HepG2 (cell line): ENCODE data around the gene ATAD3A. TPM values are rescaled to one million over a fixed set of nuclear protein-coding genes. Genes with fewer than 3 reads are reported as not detected.
A peak's percentile ranks its signal among the peaks of the same experiment; 100 is the strongest.

ENCODE experiments used
- CREB1 ChIP-seq, 2 experiments: fragments of 450-650 bp in 1 of 2; IDR thresholded peaks; 2 replicates each; pipeline ENCODE4 v1.6.1; 2016 to 2017; ENCODE audit warnings: control low read depth in 1 of 2, mild to moderate bottlenecking in 1 of 2, missing compliant biosample characterization in 1 of 2, missing genetic modification characterization in 1 of 2
- CREM ChIP-seq, 2 experiments: sonication (generic) in 1 of 2; formaldehyde crosslinking in 1 of 2; IDR thresholded peaks; 2 replicates each; pipeline versions ENCODE4 v1.4.0 to v1.6.1; 2016 to 2020; ENCODE audit warnings: antibody characterized with exemption in 1 of 2, mild to moderate bottlenecking in 1 of 2, missing genetic modification reagents in 1 of 2
- ELF1 ChIP-seq: sonication (generic); formaldehyde crosslinking; IDR thresholded peaks from 2 replicates; pipeline ENCODE4 v1.4.0; 2020; ENCODE audit warnings: missing genetic modification reagents
- KDM4B ChIP-seq: sonication (generic); formaldehyde crosslinking; IDR thresholded peaks from 2 replicates; pipeline ENCODE4 v1.4.0; 2020; ENCODE audit warnings: missing genetic modification reagents
- MXI1 ChIP-seq: IDR thresholded peaks from 3 replicates; pipeline ENCODE4 v1.6.1; 2012; ENCODE audit warnings: low read depth, low read length, inconsistent platforms, borderline replicate concordance
- SP4 ChIP-seq: sonication (generic); formaldehyde crosslinking; IDR thresholded peaks from 2 replicates; pipeline ENCODE4 v1.8.1; 2023; ENCODE audit warnings: mild to moderate bottlenecking, missing genetic modification reagents
- ZNF12 ChIP-seq: sonication (generic); formaldehyde crosslinking; IDR thresholded peaks from 2 replicates; pipeline ENCODE4 v1.5.0; 2020; ENCODE audit warnings: missing genetic modification reagents
- ZNF143 ChIP-seq: sonication (generic); formaldehyde crosslinking; IDR thresholded peaks from 2 replicates; pipeline ENCODE4 v1.4.0; 2020; ENCODE audit warnings: missing genetic modification reagents
- ZNF253 ChIP-seq: sonication (generic); formaldehyde crosslinking; IDR thresholded peaks from 2 replicates; pipeline ENCODE4 v1.8.0; 2022; ENCODE audit warnings: mild to moderate bottlenecking, missing genetic modification reagents, borderline replicate concordance
- ZNF274 ChIP-seq: sonication (generic); formaldehyde crosslinking; IDR thresholded peaks from 2 replicates; pipeline ENCODE4 v1.5.1; 2020; ENCODE audit warnings: mild to moderate bottlenecking, missing genetic modification reagents
- ZNF546 ChIP-seq: sonication (generic); formaldehyde crosslinking; conservative IDR thresholded peaks from 2 replicates; pipeline ENCODE4 v1.8.1; 2023; ENCODE audit warnings: mild to moderate bottlenecking, missing genetic modification reagents
- ZNF652 ChIP-seq: IDR thresholded peaks from 2 replicates; pipeline ENCODE4 v1.6.1; 2016; ENCODE audit warnings: low read depth, borderline replicate concordance
- polyA plus RNA-seq, 8 experiments: library from polyadenylated mRNA; depleted of rRNA in 3 of 8; stranded (reverse) in 7 of 8; unstranded in 1 of 8; fragments of >200 nt; fragmentation: Illumina TruSeq in 4 of 8; extraction: Trizol in 4 of 8; gene quantifications; 2 replicates each; pipeline versions ENCODE4 v1.2.1 to v1.2.3, GENCODE V29; 2011 to 2016; ENCODE audit warnings: low read depth in 4 of 8, missing spikeins in 1 of 8, mixed read lengths in 1 of 8; ENCODE audit not compliant: insufficient read depth in 1 of 8
- total RNA-seq, 5 experiments: library from RNA; depleted of rRNA; stranded (reverse); fragments of >200 nt; fragmentation: Illumina TruSeq; extraction: Trizol; gene quantifications; 2 replicates each; pipeline ENCODE4 v1.2.3, GENCODE V29; 2016; ENCODE audit warnings: low read depth in 1 of 5
- TF ChIP-seq, protein P1 (sequence below): sonication (generic); formaldehyde crosslinking; IDR thresholded peaks from 2 replicates; pipeline ENCODE4 v1.8.0; 2022; ENCODE audit warnings: mild to moderate bottlenecking, missing genetic modification reagents
- TF ChIP-seq, protein P2 (sequence below): sonication (generic); formaldehyde crosslinking; IDR thresholded peaks from 2 replicates; pipeline ENCODE4 v1.8.0; 2022; ENCODE audit warnings: mild to moderate bottlenecking, missing genetic modification reagents, borderline replicate concordance
- TF ChIP-seq, protein P3 (sequence below): sonication (generic); formaldehyde crosslinking; IDR thresholded peaks from 2 replicates; pipeline ENCODE4 v1.4.0; 2020; ENCODE audit warnings: missing genetic modification reagents
- TF ChIP-seq, protein P4 (sequence below): sonication (generic); formaldehyde crosslinking; IDR thresholded peaks from 2 replicates; pipeline ENCODE4 v1.4.0; 2020; ENCODE audit warnings: missing genetic modification reagents

The ATAD3A gene
- total and polyA plus RNA-seq, 2 of the 13 experiments (the other 11 are each of a cell fraction or from before 2014, with no cell fraction given): 10.6 to 49.0 TPM

DNA sequence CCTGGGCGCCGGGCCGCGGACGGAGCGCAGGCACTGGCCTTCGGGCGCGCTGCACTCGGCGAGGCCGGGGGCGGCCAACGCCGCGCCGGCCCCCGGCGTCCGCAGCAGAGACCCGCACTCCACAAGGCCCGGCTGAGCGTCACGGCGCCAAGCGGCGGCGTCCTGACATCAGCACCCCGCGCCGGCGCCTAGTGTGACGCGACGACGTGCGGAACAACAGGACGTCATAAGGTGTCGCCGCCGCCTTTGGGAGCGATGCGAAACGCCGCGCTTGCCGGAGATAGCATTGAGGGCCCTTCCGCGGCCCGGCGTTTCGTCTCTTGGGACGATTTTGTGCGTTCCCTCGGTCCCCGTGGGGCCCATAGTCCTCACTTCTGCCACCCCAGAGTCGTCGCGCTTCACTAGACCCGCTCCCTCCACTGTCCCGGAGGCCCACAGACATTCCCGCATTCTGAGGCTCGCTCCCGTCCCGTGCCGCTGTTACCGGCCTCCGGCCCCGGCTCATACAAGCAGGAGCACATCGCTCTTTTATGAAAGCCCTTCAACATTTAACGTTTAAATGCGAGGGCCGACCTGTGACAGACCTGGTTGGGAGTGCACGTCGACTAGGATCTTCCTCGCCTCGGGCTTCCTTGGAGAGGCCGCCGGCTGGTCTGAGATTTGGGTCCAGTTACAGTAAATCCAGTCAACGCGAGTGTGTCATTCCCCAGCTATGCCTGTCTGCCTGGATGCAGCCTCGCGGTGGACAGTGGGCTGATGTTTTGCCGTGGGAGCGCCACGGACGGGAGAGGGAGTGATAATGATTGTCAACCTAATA lies 63.0 kb downstream of the ATAD3A start, which contains the start of gene SSU72 (continued):
- TF ChIP-seq, protein P1, sequence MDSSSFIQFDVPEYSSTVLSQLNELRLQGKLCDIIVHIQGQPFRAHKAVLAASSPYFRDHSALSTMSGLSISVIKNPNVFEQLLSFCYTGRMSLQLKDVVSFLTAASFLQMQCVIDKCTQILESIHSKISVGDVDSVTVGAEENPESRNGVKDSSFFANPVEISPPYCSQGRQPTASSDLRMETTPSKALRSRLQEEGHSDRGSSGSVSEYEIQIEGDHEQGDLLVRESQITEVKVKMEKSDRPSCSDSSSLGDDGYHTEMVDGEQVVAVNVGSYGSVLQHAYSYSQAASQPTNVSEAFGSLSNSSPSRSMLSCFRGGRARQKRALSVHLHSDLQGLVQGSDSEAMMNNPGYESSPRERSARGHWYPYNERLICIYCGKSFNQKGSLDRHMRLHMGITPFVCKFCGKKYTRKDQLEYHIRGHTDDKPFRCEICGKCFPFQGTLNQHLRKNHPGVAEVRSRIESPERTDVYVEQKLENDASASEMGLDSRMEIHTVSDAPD (CRISPR knock-in tag): 0 out of 2 replicates have a peak, but pooled peaks have one; percentile 38
- TF ChIP-seq ELF1 (CRISPR knock-in tag): peak; percentile 78
- TF ChIP-seq ZNF12 (CRISPR knock-in tag): no peak
- TF ChIP-seq, protein P2, sequence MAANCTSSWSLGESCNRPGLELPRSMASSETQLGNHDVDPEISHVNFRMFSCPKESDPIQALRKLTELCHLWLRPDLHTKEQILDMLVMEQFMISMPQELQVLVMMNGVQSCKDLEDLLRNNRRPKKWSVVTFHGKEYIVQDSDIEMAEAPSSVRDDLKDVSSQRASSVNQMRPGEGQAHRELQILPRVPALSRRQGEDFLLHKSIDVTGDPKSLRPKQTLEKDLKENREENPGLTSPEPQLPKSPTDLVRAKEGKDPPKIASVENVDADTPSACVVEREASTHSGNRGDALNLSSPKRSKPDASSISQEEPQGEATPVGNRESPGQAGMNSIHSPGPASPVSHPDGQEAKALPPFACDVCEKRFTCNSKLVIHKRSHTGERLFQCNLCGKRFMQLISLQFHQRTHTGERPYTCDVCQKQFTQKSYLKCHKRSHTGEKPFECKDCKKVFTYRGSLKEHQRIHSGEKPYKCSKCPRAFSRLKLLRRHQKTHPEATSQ (CRISPR knock-in tag): no peak
- peak; percentile 84; the same call in 2 of the 3 replicates for TF ChIP-seq MXI1
- TF ChIP-seq ZNF652 (CRISPR knock-in tag): no peak
- peak; percentile 99 for TF ChIP-seq CREM (IDR thresholded peaks at IDR 0.05)
- peak; percentile 98 for TF ChIP-seq CREM (CRISPR knock-in tag; IDR thresholded peaks at IDR 0.05)
- TF ChIP-seq KDM4B: peak; percentile 64; the same call in 1 of the 2 replicates
- TF ChIP-seq, protein P3, sequence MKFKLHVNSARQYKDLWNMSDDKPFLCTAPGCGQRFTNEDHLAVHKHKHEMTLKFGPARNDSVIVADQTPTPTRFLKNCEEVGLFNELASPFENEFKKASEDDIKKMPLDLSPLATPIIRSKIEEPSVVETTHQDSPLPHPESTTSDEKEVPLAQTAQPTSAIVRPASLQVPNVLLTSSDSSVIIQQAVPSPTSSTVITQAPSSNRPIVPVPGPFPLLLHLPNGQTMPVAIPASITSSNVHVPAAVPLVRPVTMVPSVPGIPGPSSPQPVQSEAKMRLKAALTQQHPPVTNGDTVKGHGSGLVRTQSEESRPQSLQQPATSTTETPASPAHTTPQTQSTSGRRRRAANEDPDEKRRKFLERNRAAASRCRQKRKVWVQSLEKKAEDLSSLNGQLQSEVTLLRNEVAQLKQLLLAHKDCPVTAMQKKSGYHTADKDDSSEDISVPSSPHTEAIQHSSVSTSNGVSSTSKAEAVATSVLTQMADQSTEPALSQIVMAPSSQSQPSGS: peak; percentile 75; the same call in 1 of the 2 replicates
- peak; percentile 70; the same call in 1 of the 2 replicates for TF ChIP-seq ZNF274
- TF ChIP-seq, protein P4, sequence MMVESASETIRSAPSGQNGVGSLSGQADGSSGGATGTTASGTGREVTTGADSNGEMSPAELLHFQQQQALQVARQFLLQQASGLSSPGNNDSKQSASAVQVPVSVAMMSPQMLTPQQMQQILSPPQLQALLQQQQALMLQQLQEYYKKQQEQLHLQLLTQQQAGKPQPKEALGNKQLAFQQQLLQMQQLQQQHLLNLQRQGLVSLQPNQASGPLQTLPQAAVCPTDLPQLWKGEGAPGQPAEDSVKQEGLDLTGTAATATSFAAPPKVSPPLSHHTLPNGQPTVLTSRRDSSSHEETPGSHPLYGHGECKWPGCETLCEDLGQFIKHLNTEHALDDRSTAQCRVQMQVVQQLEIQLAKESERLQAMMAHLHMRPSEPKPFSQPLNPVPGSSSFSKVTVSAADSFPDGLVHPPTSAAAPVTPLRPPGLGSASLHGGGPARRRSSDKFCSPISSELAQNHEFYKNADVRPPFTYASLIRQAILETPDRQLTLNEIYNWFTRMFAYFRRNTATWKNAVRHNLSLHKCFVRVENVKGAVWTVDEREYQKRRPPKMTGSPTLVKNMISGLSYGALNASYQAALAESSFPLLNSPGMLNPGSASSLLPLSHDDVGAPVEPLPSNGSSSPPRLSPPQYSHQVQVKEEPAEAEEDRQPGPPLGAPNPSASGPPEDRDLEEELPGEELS: 0 out of 2 replicates have a peak, but pooled peaks have one; percentile 25
- no peak for TF ChIP-seq ZNF253 (CRISPR knock-in tag)
- TF ChIP-seq ZNF546: 0 out of 2 replicates have a peak, but pooled peaks have one; percentile 17
- TF ChIP-seq CREB1 (IDR thresholded peaks at IDR 0.05): peak; percentile 99
- TF ChIP-seq CREB1 (CRISPR knock-in tag; IDR thresholded peaks at IDR 0.05): peak; percentile 99
- peak; percentile 75; the same call in 1 of the 2 replicates for TF ChIP-seq SP4 (CRISPR knock-in tag)
- peak; percentile 63; the same call in 1 of the 2 replicates for TF ChIP-seq ZNF143 (CRISPR knock-in tag)
